Measurements from ENCODE around the gene F2R.
"Not testable (repeated sequence)": the region's sequence is repeated elsewhere in the genome, so short reads cannot be mapped to it uniquely, and the experiment has no call there.

F2R gene

GRCh38 chr5:76762484-76762883 lies 46.6 kb downstream of the F2R start:
- no peak for DNase-seq

GRCh38 chr5:76763136-76763535 lies 47.2 kb downstream of the F2R start:
- DNase-seq: no peak

- no peak for DNase-seq
Observed at GRCh38 chr5:76764374-76764773, 48.4 kb downstream of the F2R start.

GRCh38 chr5:76765249-76765648 lies 49.3 kb downstream of the F2R start:
- DNase-seq: no peak

GRCh38 chr5:76766746-76767145 lies 50.8 kb downstream of the F2R start:
- no peak for DNase-seq

GRCh38 chr5:76771041-76771440 lies 55.1 kb downstream of the F2R start:
- DNase-seq: not testable (repeated sequence)

GRCh38 chr5:76771705-76772405 lies 55.9 kb downstream of the F2R start:
- DNase-seq: no peak

- no peak for DNase-seq
Observed at GRCh38 chr5:76775921-76776320, 60.0 kb downstream of the F2R start.

GRCh38 chr5:76776391-76776790 lies 60.5 kb downstream of the F2R start:
- no peak for DNase-seq

GRCh38 chr5:76780616-76781015 lies 64.7 kb downstream of the F2R start:
- not testable (repeated sequence) for DNase-seq

- no peak for DNase-seq
Observed at GRCh38 chr5:76781775-76782174, 65.8 kb downstream of the F2R start.

GRCh38 chr5:76782444-76782843 lies 66.5 kb downstream of the F2R start:
- DNase-seq: no peak
